Fibroblast of gingiva (primary cell): Measurements from ENCODE around the gene CPN2.
A peak's percentile ranks its signal among the peaks of the same experiment; 100 is the strongest.

Experiments
- DNase-seq: peaks from one replicate; pipeline ENCODE4 v3.0.0-alpha.2; 2011; ENCODE audit warnings: low read depth

Gene CPN2

DNA sequence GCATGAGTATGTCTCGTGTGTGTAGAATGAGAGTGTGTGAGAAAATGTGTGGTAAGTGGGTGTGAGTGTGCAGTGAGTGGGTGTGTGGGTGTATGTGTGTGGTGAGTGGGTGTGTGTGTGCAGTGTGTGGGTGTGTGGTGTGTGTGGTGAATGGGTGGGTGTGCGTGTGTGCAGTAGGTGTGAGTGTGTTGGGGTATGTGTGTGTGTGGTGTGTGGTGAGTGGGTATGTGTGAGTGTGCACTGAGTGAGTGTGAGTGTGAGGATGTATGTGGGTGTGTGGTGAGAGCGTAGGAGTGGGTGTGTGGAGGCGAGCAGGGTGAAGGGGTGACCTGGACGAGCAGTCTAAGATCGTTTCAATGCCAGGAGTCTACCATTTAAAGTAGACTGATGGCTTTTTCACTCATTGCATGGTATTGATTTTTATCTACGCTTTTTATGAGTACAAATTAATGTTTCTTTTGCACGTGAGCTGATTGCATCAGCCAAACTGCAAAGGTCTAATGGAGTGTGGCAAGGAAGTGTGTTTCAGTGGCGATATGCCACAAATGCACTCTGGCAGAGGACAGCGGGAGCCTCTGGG lies 1.6 kb upstream of the CPN2 start:
- DNase-seq: no peak

DNA sequence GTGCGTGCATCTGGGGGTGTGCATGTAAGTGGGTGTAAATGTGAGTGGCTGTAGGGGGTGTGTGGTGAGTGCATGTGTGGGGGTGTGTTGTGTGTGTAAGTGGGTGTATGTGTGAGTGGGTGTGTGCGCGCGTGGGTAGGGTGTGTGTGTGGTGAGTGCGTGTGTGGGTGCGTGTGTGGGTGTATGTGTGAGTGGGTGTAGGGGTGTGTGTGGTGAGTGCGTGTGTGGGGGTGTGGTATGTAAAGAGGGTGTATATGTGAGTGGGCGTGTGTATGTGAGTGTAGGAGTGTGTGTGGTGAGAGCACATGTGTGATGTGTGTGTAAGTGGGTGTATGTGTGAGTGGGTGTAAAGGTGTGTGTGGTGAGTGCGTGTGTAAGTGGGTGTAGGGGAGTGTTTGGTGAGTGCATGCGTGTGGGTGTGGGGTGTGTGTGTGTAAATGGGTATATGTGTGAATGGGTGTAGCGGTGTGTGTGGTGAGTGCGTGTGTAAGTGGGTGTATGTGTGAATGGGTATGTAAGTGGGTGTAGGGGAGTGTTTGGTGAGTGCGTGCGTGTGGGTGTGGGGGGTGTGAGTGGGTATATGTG lies 916 bp upstream of the CPN2 start:
- no peak for DNase-seq

DNA sequence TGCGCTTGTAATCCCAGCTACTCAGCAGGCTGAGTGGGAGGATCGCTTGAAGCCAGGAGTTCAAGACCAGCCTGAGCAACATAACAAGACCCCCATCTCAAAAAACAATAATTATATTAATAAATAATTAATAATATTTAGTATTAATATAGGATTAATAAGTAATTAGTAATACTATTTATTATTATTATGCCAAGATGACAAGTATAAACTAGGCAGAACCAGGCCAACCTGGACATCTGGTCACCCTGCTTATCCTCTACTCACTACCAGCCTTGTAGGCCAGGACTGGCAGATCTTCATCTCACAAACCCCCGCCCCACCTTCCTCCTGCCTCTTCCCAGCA lies 429 bp downstream of the CPN2 start:
- DNase-seq: no peak

DNA sequence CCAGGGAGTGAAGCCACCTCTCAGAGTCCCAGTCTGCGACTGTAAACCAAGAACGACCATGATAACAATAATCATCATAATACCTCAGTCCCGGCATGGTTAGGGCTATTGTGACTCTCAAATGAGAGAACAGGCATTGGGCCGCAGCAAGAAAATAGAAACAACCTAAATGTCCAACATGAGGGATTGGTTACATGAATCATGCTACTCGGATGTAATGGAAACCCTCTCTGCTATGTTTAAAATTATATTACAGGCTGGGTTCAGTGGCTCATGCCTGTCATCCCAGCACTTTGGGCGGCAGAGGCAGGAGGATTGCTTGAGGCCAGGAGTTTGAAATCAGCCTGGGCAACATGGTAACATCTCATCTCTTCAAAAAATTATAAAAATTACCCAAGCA lies 2.8 kb downstream of the CPN2 start:
- DNase-seq: peak; percentile 67

DNA sequence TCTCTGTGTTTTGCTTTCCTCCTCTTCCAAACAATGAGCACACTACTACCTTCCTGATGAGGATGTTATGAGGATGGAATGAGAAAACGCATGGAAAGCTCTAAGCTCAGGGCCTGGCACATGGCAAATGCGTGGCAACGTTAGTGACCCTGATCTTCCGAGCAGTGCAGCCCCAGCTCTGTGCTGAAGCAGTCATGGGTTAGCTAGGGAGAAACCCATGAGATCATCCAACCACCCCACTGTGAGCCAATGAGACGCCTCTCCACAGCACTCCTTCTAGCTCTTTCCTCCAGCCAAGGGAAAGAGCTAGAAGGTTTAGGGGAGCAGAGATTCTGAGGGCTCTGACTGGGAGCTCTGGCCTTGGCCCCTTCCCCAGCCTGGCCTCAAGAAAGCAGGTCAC lies 4.5 kb downstream of the CPN2 start:
- peak; percentile 19 for DNase-seq

DNA sequence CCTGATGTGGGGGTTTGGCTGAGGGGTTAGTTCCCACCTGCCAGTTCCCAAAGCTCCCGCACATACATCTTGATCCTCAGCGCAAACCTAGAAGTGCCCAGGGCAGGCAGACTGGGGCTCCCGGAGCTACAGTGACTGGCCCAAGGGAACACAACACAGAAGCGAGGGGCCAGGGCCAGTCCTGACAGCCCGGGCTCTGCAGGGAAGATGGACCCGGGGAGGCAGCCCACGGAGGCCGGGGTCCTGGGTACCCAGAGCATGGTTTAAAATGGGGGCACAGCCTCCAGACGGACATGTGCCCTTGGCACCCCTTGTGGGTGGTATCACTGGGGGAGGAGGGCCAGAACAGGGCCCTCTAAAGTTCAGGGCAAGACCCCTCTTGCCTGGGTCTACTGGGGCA lies 5.1 kb downstream of the CPN2 start:
- DNase-seq: no peak

DNA sequence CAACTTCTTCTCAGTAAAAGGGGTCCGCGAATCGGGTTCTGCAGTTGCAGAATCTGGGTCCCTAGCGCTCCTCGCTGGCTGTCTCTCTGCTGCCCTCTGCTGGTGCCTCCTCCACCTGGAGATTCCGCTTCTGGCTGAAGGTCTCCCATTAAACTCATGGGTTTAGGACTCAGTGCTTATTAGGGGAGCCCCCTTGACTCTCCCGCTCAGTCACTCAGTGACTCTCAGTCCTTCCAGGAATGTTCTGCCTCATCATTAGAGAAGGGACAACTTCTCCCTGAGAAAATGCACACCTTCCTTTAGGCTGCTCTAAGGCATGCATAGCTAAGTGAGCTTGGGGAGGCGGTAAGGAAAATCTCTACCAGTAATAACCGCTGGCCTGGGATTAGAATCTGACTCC lies 7.1 kb downstream of the CPN2 start:
- no peak for DNase-seq

DNA sequence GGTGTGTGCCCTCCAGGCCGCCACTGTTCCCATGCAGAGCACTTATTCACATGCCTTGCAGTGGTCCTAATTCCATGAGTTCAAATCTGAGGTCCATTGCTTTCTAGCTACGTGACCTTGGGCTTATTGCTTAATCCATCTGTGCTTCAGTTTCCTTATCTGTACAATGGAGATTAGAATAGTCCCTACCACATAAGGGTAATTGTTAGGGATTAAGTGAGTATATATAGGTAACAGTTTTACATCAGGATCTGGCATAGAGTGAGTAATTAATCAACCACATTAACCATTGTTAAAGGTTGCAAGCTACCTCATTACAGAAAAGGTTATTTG lies 7.6 kb downstream of the CPN2 start:
- DNase-seq: no peak

DNA sequence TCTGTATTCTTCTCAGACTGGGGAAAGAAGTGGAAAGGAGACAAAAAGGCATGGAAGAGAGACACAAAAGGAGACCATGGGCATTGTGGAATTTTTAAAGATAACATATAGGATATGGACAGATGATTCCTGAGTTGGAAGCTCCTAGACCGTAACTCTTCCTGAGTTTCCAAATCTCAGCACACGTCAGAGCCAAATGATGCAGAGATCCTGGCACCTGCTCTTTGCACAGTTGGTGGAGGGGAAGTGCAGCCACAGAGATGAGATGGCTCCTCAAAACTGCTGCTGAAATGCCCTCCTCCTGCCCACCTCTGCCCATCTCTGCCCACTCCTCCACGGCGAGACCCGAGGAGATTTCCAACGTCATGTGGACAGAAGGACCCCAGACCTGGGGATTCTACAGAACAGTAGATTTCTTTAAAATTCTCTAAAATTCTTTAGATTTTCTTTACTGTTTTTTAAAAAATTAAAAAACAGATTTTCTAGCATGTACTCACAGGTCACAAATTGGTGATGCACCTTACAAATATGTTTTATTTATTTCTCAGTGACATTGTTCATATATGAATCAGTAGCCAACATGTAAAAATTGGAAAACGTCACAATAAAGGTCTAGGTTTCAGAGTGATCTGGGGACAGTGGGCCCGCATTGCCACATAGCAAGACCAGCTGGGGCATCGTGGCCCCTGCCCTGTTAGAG lies 8.1 kb downstream of the CPN2 start:
- no peak for DNase-seq

DNA sequence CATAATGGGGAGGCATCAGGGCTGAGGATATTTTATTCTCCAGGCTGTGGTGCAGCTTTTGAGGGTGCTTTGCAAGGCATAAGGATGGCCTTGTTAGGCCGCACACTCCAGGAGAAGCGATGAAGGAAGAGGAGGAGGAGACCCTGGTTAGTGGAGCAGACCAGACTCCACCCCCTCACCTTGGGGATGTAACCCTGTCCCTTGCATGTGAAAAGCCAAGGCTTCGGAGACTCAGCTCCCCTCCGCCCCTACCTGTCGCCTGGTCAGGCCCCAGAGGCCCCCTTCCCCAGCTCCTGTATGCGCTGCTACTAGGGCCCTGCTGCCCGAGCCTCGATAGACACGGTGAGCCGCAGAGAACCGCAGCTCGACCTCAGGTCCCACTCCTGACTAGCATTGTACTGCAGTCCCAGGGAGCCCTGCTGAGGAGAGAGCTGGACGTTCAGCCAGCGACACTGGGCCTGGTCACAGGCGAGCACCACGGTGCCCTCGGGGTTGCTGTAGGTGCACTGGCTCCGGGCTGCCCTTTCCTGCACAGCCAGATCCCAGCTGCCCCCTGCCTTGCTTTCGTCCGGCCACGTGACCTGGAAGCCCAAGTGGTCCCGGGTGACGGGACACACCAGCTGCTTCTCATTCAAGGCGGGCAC lies 10.2 kb downstream of the CPN2 start:
- no peak for DNase-seq

DNA sequence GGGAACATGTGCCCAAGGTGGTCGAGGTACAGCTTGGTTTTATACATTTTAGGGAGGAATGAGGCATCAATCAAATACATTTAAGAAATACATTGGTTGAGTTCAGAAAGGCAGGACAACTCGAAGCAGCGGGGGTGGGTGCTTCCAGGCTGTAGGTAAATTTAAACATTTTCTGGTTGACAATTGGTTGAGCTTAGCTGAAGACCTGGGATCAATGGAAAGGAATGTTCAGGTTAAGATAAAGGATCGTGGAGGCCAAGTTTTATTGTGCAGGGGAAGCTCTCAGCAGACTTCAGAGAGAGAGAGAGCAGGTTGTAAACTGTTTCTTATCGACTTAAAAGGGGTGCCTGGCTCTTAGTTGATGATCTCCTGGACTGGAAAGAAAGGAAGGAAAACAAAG lies 11.3 kb downstream of the CPN2 start:
- DNase-seq: no peak

DNA sequence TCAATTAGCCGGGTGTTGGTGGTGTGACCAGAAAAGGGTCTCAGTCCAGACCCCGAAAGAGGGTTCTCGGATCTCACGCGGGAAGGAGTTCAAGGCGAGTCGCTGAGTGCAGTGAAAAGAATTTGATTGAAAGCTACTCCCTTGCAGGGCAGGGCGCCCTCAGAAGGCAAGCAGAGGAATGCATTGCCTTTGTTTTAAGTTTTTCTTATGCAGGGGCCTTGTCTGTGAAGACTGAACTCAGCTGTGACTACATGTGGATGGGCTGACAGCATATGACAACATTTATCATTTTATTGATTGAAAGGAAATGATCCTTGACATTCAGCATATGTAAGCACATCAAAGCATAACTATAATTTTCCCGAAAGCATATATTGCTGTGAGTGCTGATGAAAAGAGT lies 11.8 kb downstream of the CPN2 start:
- DNase-seq: no peak

DNA sequence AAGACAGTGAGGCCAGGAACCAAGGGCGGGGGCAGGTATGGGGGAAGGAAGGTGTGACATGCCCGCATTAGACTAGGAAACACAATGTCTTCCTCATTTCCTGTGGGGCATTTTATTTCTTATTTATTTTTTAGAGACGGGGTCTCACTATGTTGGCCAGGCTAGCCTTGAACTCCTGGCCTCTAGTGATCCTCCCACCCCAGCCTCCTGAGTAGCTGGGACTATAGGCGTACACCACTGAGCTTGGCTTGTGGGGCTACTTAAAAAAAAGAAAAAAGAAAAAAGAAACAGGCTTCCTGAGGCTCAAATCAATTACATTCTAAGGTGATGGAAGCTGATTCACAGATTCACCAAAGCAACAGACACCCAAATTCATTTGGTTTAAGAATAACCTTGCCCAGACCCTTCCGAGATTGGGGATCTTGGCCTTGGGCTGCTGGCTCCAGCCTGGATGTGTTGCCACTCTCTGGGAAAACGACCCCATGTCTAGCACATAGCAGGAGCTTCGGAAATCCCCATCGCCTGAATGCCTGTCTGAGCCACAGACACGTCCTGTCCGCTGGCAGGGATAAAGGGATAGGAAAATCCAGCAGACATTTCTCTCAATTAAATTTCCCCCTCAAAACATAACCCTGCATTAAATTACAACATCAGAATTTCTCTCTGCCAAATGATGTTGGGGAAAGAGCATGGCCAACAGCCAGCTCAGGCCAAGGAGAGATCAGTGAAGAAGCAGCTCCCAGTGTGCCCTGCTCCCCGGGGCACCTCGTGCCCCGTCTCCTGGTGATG lies 13.0 kb downstream of the CPN2 start:
- peak; percentile 73 for DNase-seq

DNA sequence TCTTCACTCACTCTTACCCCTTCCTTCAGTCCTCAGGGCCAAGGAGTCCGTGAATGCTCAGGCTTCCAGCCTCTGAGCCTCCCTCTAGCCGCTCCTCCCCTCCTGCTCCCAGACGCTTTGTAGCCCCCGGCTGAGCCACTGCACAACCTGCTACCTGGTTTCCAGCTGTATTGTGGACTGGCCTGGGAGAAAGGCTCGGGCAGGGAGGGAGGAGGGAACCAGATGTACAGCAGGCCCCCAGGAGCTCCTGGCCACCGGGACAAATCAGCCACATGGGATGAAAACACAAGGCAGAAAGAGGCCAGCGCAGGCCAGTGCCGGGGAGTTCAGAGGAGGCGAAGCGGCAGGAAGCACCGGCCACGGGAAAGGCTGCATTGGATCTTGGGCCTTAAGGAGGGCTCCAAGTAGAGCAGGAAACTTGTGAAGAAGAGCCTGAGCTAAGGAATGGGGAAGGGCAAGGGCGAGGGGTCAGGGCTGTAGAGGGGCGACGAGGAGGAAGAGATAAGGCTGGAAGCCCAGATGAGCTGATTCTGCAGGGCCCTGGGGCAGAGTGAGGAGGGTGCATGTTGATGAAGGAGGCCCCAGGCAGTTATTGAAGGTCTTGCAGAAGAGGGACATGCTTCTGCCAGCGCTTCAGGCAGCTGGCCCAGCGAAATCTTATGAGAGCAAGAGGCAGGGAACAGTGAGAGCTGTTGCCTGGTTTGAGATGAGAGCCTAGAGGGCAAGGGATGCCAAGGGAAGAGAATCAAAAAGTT lies 14.3 kb downstream of the CPN2 start:
- DNase-seq: no peak

DNA sequence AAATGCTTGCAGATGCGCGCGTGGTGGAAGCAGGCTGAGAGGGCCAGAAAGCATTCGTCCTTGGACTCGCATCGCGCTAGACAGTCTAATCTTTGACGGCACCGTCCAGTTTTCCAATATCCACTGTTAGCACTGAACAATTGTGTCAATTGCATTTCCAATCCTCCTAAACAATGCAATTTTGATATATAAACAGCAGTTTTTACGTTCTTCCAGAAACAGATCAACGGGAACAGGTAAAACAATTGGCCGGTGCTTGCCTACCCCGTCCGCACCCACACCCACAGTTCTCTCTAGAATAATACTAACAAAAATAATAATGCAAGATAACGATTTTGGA lies 17.2 kb downstream of the CPN2 start:
- DNase-seq: no peak

DNA sequence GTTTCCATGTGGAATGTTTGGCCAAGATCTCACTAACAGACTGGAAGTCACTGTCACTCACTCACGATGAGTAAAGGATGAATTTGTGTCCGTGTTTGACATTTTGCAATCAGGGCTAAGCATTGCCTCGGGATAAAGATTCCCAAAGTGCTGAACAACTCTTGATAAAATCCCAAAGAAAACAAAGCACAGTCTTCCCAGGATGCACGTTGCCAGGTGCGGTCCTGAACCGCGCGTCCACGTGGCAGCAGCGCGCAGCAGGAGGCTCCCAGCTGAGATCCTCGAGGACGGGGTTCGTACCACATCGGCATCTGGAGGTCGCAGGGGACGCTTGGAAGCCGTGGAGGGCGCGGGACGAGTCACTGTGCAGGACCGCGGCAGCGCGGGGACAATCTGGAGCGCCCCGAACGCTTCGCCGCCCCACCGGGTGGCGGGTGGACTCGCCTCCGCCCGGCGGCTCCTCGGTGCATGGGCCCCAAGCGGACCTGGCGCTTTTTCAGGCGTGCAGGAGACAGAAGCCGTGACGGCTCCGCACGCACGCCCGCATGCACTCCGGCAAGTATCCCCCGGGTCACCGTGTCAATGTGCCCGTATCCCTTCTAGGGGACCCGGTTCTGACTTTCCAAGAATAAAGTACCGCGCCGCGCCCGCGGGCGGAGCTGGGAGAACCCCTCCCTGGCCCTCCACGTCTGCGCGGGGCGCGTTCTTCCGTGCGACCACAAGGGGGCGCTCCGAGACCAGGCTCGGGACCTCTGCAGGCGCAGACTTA lies 17.7 kb downstream of the CPN2 start:
- DNase-seq: peak; percentile 81

DNA sequence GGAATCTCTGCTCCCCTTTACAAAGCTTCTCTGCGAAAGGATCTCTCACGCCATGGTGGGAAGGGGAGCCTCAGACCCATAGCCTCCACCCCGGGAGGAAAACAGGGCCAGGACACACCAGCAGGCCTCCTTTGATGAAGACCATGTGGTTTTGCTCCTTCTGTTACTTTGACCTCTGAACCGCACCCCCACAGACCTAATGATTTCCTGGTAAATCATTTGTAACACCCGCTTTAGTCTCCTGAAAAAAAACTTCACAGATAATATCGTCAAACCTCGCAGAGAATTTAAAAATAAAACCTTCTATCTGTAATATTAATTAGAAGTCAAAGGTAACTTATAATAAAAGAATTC lies 18.3 kb downstream of the CPN2 start:
- no peak for DNase-seq

DNA sequence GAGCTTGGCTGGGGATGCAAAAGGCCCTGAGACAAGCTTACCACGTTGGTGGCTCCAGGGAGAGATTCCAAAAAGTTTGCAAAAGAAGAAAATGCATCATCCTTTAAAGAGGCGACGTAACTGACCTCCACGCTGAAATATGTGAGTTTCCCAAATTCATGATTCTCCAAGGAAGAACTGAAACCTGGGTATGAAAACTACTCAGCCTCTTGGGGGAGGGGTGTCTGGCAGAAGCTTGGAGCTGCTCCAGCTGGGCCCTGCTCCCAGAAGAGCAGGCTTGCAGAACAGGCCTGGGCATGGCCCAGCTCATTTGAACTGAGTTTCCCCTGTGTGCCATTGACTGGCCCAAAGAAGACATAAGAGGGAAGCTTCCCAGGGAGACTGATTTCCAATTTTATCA lies 20.5 kb downstream of the CPN2 start:
- DNase-seq: peak; percentile 92

DNA sequence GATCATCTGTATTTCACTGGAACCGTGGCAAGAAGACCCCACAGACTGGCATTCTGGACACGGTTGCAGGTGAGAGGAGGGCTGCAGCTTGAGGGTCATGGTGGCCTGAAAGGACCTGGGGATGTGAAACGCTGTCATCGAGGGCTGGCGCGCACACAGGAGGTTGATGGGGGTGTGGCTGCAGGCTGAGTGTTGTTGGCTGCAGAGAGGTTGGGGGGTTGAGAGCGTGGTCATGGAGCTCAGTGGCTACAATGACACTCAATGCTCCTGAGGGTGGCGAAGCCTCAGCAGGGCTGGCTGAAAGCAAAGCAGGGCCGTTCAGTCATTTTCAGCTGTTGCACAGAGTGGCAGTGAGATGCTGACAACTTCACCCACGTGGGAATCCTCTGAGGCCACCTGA lies 21.0 kb downstream of the CPN2 start:
- DNase-seq: no peak

DNA sequence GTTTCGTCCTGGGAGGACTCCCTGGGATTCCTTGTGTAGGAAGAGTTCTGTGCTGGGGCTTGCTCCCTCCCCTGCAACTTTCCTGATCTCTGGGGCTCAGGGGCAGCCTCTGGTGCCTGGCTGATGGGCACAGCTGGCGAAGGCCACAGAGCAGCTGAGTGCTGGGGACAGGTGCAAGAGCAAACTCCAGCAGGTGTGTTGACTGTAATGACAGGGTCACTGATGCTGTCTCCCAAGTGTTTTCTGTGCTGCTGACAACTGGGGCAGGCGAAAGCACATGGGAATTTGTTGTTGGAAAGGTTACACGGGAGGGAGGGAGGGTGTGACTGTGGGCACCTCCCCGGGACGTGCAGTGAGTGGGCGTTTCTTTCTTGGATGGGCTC lies 21.6 kb downstream of the CPN2 start:
- no peak for DNase-seq

DNA sequence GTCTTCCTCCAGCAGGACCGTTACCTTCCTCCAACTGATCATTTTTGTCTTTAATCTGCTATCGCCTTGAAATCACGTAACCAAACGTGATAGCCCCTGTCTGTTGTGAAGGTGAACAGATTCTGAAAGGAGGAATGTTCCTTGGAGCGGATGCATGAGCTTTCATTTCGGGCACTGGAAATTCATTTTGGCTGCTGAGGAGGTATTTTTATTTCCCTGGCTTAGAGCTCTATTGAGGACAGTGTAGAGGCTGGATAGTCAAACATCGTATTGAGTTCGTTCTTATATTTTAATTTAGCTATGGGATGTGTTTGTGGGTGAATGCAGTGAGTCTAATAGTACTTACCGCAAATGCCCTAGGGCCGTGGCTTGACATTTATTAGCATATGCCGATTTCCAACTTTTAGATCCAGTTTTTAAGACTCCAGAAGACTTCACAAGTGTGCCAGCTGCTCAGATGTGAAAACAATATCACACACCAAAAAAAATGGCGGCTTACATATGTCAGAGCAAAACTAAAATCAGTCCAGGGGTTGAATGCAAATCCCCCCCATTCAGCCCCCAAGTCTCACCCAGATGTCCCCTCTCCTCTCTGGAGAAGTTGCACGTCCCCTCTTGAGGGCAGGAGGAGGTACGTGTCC lies 22.1 kb downstream of the CPN2 start:
- no peak for DNase-seq
